Epithelial cell of prostate (primary cell): Measurements from ENCODE around the gene NTRK1.

Experiments used
- DNase-seq: peaks from one replicate; pipeline ENCODE4 v3.0.0-alpha.2; 2011; ENCODE audit warnings: low read depth, low spot score
- H3K27ac ChIP-seq: fragments of 450-650 bp; 2 replicates; pipeline ENCODE4 v1.5.1; 2017; ENCODE audit warnings: mild to moderate bottlenecking

The NTRK1 gene

GRCh38 chr1:156874572-156875340, 14.1 kb downstream of the NTRK1 start:
- no peak overlapping the region for H3K27ac ChIP-seq
- no peak for DNase-seq

- H3K27ac ChIP-seq = no peak overlapping the region
- no peak for DNase-seq
Observed at GRCh38 chr1:156875341-156875615, 14.6 kb downstream of the NTRK1 start.

- H3K27ac ChIP-seq = no peak overlapping the region
- DNase-seq = no peak
Observed at GRCh38 chr1:156876281-156876680, 15.6 kb downstream of the NTRK1 start.

- no peak for DNase-seq
- H3K27ac ChIP-seq = no peak overlapping the region
Observed at GRCh38 chr1:156877433-156878170, 16.9 kb downstream of the NTRK1 start.

GRCh38 chr1:156879876-156880275, 19.2 kb downstream of the NTRK1 start:
- no peak overlapping the region for H3K27ac ChIP-seq
- DNase-seq = no peak

- no peak for DNase-seq
- H3K27ac ChIP-seq = no peak overlapping the region
Observed at GRCh38 chr1:156880473-156880872, 19.8 kb downstream of the NTRK1 start.

- no peak for DNase-seq
- H3K27ac ChIP-seq = no peak overlapping the region
Observed at GRCh38 chr1:156881101-156881500, 20.4 kb downstream of the NTRK1 start.

GRCh38 chr1:156881663-156882062, 21.0 kb downstream of the NTRK1 start:
- DNase-seq = no peak

GRCh38 chr1:156882543-156882942, 21.9 kb downstream of the NTRK1 start:
- no peak for DNase-seq
- no peak overlapping the region for H3K27ac ChIP-seq

More at GRCh38 chr1:156881663-156882062, 21.0 kb downstream of the NTRK1 start:
- H3K27ac ChIP-seq = no peak overlapping the region

- DNase-seq = no peak
- H3K27ac ChIP-seq = no peak overlapping the region
Observed at GRCh38 chr1:156883919-156884318, 23.3 kb downstream of the NTRK1 start.

GRCh38 chr1:156884560-156885184, 24.0 kb downstream of the NTRK1 start:
- DNase-seq = no peak
- no peak overlapping the region for H3K27ac ChIP-seq

- no peak for DNase-seq
- H3K27ac ChIP-seq = no peak overlapping the region
Observed at GRCh38 chr1:156885314-156885713, 24.6 kb downstream of the NTRK1 start.

GRCh38 chr1:156885880-156886355, 25.3 kb downstream of the NTRK1 start:
- no peak overlapping the region for H3K27ac ChIP-seq
- no peak for DNase-seq

- no peak overlapping the region for H3K27ac ChIP-seq
- DNase-seq = no peak
Observed at GRCh38 chr1:156886583-156887281, 26.1 kb downstream of the NTRK1 start.

GRCh38 chr1:156887317-156887716, 26.7 kb downstream of the NTRK1 start:
- H3K27ac ChIP-seq = no peak overlapping the region
- no peak for DNase-seq

- DNase-seq = no peak
- no peak overlapping the region for H3K27ac ChIP-seq
Observed at GRCh38 chr1:156887734-156888133, 27.1 kb downstream of the NTRK1 start.

GRCh38 chr1:156889802-156890580, 29.3 kb downstream of the NTRK1 start:
- DNase-seq = no peak
- no peak overlapping the region for H3K27ac ChIP-seq

GRCh38 chr1:156892190-156893047, 31.8 kb downstream of the NTRK1 start:
- no peak overlapping the region for H3K27ac ChIP-seq
- peak; percentile 45 for DNase-seq
